ENCODE measurements around the gene ZNF385D. TPM values are rescaled to one million over a fixed set of nuclear protein-coding genes. Genes with fewer than 3 reads are reported as not detected.
"Not testable (repeated sequence)": the region's sequence is repeated elsewhere in the genome, so short reads cannot be mapped to it uniquely, and the experiment has no call there.

ZNF385D gene
- total RNA-seq, 1 donor from 2014 or later = 16.6 TPM

- not testable (repeated sequence) for DNase-seq (ENCODE audit: low spot score)
These were observed 363.7 kb downstream of the ZNF385D start for GRCh38 chr3:21387142-21387826.

- not testable (repeated sequence) for DNase-seq (ENCODE audit: low spot score)
These were observed 373.0 kb downstream of the ZNF385D start for GRCh38 chr3:21378036-21378435.

GRCh38 chr3:21377071-21377769 is 373.8 kb downstream of the ZNF385D start:
- DNase-seq (ENCODE audit: low spot score) = no peak

- DNase-seq (ENCODE audit: low spot score) = peak; percentile 60
These were observed 378.7 kb downstream of the ZNF385D start for GRCh38 chr3:21372316-21372715.

All from umbilical cord (tissue), 2 donors.